OCI-LY1 (cell line): ENCODE data around the gene CMTM5.

Experiments used
- CTCF ChIP-seq: fragments of 200-600 bp; sonication (generic), shearing (Covaris generic); IDR thresholded peaks from 2 replicates; pipeline ENCODE4 v1.5.1; 2017; ENCODE audit warnings: mild to moderate bottlenecking, antibody characterized with exemption, low read length, moderate library complexity, mixed read lengths
- EZH2 ChIP-seq: fragments of 200-600 bp; sonication (generic), shearing (Covaris generic); IDR thresholded peaks from 2 replicates; pipeline ENCODE4 v1.8.0; 2017; ENCODE audit warnings: borderline replicate concordance, mixed run types, mild to moderate bottlenecking, antibody characterized with exemption, low read length, moderate library complexity, mixed read lengths

GRCh38 chr14:23327947-23328744 lies 48.7 kb upstream of the CMTM5 start:
- TF ChIP-seq CTCF = peak; percentile 85
- no peak for TF ChIP-seq EZH2
